Pons (tissue), 1 donor: ENCODE results near the gene GAB2.
"Not testable (repeated sequence)": the region's sequence is repeated elsewhere in the genome, so short reads cannot be mapped to it uniquely, and the experiment has no call there.

Experiments
- DNase-seq: peaks from one replicate; pipeline ENCODE4 v3.0.0-alpha.2; 2016; ENCODE audit warnings: low spot score

Gene GAB2

GRCh38 chr11:78370406-78371172 is 47.0 kb downstream of the GAB2 start:
- peak; percentile 77 for DNase-seq

- DNase-seq: no peak
Measured at GRCh38 chr11:78365381-78365792, 52.2 kb downstream of the GAB2 start.

GRCh38 chr11:78364128-78364751 is 53.4 kb downstream of the GAB2 start:
- no peak for DNase-seq

- DNase-seq: peak; percentile 49
Measured at GRCh38 chr11:78363024-78363619, 54.5 kb downstream of the GAB2 start.

- DNase-seq: no peak
Measured at GRCh38 chr11:78361228-78361627, 56.4 kb downstream of the GAB2 start.

GRCh38 chr11:78359921-78360320 is 57.7 kb downstream of the GAB2 start:
- DNase-seq: no peak

GRCh38 chr11:78357924-78358323 is 59.7 kb downstream of the GAB2 start:
- DNase-seq: not testable (repeated sequence)

- DNase-seq: not testable (repeated sequence)
Measured at GRCh38 chr11:78357425-78357824, 60.2 kb downstream of the GAB2 start.

- DNase-seq: not testable (repeated sequence)
Measured at GRCh38 chr11:78355742-78356141, 61.9 kb downstream of the GAB2 start.

GRCh38 chr11:78355309-78355705 is 62.3 kb downstream of the GAB2 start:
- no peak for DNase-seq

GRCh38 chr11:78354408-78355308 is 63.0 kb downstream of the GAB2 start:
- DNase-seq: peak; percentile 43

- peak; percentile 64 for DNase-seq
Measured at GRCh38 chr11:78351979-78352841, 65.4 kb downstream of the GAB2 start.

- DNase-seq: peak; percentile 74
Measured at GRCh38 chr11:78351193-78351592, 66.4 kb downstream of the GAB2 start.

GRCh38 chr11:78350646-78351165 is 66.9 kb downstream of the GAB2 start:
- DNase-seq: peak; percentile 96

- DNase-seq: peak; percentile 82
Measured at GRCh38 chr11:78350091-78350645, 67.5 kb downstream of the GAB2 start.

GRCh38 chr11:78349624-78350023 is 68.0 kb downstream of the GAB2 start:
- no peak for DNase-seq

GRCh38 chr11:78349114-78349513 is 68.5 kb downstream of the GAB2 start:
- peak; percentile 39 for DNase-seq

- no peak for DNase-seq
Measured at GRCh38 chr11:78347956-78348355, 69.7 kb downstream of the GAB2 start.

GRCh38 chr11:78346799-78347198 is 70.8 kb downstream of the GAB2 start:
- no peak for DNase-seq

- DNase-seq: no peak
Measured at GRCh38 chr11:78345450-78345849, 72.2 kb downstream of the GAB2 start.

- peak; percentile 74 for DNase-seq
Measured at GRCh38 chr11:78344676-78345075, 72.9 kb downstream of the GAB2 start.
